GM03348 (cell line): Measurements from ENCODE around the gene SPINK4.

Experiments
- DNase-seq: peaks from one replicate; pipeline ENCODE4 v3.0.0; 2012; ENCODE audit warnings: low spot score

The SPINK4 gene

GRCh38 chr9:33239921-33240320 is at the start of gene SPINK4:
Gene SPINK4, plus strand, starts transcription at chr9:33240167. Its CDS starts 42 bp downstream, at chr9:33240209.
- DNase-seq, result no peak

- no peak for DNase-seq
Measured at GRCh38 chr9:33192493-33193255, 47.3 kb upstream of the SPINK4 start.

DNA sequence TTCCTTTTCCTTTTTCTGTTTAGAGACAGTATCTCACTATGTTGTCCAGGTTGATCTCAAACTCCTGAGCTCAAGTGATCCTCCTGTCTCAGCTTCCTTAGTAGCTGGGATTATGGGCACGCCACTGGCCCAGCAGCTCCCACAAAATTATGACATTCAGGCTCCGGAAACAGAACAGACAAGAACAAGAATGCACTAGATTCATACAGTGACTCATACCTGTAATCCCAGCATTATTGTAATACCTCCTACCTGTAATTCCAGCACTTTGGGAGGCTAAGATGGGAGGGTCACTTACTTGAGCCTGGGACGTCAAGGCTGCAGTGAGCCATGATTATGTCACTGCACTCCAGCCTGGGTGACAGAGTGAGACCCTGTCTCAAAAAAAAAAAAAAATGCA is 46.1 kb upstream of the SPINK4 start:
- no peak for DNase-seq

DNA sequence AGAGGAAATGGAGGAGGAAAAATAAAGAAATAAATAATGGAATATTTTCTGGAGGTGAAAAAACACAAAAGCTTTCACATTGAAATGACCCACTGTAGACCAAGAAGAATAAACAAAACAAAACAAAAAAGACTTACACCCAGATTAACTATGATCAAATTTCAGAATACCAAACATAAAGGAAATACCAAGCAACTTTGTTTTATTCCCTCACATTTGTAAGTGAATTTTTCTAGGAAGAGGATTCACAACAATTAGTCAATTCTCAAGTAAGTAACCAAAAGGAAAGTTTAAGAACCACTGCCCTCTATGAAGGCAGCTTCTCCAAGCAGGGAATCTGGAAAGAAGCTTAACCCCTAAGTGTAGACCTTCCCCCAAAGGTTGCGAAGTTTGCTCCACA is 43.2 kb upstream of the SPINK4 start:
- DNase-seq, result no peak

DNA sequence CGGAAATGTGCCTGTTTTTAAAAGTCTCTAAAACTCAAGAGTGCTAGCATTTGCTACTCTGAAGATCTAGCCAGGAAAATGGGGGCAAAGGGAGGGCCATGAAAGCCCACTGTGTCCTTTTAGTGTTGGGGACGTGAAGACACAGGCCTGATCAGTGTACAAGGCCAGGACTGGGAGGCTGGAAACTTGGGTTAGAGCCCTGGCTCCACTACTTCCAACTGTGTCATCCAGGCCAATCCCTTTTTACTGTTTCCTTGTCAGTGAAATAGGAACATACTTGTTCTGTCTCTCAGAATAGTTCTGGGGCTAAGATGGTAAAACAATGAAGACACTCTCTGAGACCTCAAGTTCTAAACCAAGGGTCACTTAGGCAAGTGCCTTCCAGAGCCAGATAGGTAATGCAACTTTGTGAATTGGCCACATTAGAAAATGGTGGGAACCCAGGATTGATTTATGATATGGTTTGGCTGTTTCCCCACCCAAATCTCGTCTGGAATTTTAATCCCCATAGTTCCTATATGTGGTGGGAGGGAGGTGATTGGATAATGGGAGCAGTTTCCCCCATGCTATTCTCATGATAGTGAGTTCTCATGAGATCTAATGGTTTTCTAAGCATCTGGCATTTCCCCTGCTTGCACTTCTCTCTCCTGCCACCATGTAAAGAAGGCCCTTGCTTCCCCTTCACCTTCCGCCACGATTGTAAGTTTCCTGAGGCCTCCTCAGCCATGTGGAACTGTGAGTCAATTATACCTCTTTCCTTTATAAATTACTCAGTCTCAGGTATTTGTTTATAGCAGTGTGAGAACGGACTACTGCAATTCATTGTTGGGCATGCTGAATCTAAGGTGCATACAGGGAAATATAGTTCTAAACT is 42.5 kb upstream of the SPINK4 start:
- no peak for DNase-seq

DNA sequence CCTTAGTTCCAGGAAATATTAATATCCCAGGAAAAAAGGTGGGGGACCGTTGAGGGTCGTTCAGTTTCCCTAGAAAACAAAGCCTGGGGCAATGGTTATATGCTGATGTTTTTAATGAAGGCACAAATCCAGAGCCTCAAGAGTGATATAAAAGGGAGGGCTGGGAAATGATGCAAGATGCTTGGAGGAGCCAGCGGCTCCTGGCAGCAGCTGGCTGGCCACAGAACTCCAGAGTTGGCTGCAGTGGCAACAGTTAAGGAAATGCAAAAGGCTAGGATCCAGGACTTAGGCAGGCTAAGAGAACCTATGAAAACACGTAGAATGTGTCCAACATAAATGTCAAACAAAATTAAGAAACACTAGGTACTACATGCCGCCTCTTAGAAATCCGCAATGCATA is 41.8 kb upstream of the SPINK4 start:
- peak; percentile 83 for DNase-seq

GRCh38 chr9:33202018-33202417 is 37.9 kb upstream of the SPINK4 start:
- no peak for DNase-seq

GRCh38 chr9:33202552-33203201 is 37.3 kb upstream of the SPINK4 start:
- peak; percentile 26 for DNase-seq

DNA sequence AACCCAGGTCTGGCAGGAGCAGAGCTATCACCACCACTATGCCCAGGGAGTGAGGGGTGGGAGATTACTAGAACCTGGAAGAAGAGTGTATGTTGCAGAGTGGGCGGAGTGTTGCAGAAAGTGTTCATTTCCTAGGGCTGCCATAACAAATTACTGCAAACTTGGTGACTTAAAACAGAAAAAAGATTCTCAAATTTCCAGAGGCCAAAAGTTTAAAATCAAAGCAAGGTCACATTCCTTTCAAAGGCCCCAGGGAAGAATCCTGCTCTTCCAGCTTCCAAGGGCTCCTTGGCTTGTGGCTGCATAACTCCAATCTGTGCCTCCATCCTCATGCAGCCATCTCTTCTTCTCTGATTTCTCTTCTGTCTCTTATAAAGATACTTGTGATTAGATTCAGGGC is 30.6 kb upstream of the SPINK4 start:
- no peak for DNase-seq

- DNase-seq, result no peak
Measured at GRCh38 chr9:33210006-33210715, 29.8 kb upstream of the SPINK4 start.

DNA sequence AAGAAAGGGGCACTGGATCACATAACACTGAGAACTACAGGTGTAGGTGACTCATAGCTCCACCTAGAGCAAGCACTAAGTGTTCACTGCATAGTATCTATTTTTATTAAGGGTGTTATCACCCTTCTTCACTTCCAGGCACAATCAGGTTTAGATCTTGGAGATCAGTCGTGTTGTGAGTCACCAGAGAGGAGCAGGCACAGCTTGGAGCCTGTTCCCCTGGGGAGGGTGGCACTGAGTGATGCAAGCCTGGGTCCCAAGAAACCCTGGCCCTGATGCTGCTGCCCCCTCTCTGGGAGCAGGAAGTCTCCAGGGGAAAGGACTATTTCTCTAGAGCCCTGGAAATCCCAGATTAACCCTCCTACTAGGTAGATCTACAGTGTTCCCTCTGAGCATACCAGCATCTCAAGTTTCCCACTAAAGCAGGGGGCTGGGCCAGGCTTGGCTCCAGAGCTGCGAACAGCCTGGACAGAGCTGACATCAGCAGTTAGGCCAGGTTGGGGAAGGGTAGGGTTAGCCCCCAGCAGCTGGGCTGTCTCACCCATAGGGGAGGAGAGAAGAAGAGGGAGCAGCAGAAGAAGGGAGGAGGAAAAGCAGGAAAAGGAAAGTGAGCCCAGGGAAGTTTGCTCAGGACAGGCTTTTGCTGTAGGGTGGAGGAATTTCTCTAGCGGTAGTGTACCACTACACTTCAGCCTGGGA is 28.1 kb upstream of the SPINK4 start:
- DNase-seq, result no peak

GRCh38 chr9:33220681-33221567 is 19.0 kb upstream of the SPINK4 start:
- no peak for DNase-seq

DNA sequence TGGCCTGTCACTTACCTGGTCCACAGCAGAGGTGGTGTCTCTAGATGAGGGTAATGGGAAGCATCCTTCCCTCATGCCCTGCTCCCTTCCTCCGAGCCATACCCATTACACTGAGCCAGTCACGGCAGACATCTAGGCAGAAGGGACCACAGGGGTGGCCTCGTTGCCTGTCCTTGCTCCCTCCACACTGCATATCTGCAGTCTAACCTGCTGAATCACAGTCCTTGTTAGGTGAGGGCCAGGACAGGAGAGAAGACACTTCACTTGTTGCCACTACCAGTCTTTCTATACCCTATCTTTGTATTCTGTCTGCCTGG is 18.4 kb upstream of the SPINK4 start:
- no peak for DNase-seq

DNA sequence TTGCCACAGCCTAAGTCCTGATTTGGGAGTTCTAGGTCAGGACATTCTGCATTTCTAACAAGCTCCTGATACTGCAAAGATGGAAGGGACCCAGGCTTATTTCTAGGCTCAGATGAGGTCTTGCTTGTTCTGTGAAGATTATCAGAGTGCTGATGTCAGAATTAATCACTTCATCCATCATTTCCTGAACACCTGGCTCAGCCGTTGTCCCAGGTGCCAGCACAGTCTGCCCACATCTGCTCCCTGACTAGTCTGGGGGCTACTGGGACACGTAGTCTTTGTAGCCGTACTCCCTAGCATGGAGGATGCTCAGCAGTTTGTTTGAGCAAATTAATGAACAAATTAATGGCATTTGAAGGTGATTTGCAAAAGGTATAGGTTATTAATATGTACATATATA is 17.9 kb upstream of the SPINK4 start:
- no peak for DNase-seq

- DNase-seq, result no peak
Measured at GRCh38 chr9:33223696-33224095, 16.3 kb upstream of the SPINK4 start.

DNA sequence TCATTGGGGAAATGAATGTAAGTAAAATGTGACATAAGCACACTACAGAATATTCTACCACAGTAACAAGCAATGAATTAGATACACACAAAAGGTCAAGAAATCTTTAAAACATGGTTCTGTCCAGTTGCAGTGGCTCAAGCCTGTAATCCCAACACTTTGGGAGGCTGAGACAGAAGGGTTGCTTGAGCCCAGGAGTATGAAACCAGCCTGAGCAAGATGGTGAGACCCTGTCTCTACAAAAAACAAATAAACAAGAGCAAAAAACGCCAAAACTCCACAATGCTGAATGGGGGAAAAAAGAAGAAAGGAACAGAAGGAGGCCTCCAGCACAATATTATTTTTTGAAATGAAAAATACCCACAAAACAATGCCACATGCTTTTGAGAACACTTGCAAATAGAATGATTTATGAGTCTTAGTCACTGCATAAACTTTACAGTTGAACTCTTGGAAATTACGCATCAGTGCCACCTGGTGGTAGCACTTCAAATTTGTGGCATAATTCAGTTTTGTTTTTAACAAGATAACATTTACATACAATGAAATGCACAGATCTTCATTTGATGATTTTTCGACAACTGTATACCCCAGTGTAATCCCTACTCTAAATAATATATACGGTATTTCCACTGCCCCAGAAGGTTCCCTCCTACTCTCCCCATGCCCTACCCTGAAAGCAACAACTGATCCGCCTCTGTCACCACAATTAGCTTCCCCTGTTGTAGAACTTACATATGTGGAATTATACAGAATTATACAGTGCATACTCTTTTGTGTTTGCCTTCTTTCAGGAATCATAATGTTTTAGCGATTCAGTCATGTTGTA is 14.4 kb upstream of the SPINK4 start:
- peak; percentile 75 for DNase-seq

- no peak for DNase-seq
Measured at GRCh38 chr9:33227008-33227398, 13.0 kb upstream of the SPINK4 start.

DNA sequence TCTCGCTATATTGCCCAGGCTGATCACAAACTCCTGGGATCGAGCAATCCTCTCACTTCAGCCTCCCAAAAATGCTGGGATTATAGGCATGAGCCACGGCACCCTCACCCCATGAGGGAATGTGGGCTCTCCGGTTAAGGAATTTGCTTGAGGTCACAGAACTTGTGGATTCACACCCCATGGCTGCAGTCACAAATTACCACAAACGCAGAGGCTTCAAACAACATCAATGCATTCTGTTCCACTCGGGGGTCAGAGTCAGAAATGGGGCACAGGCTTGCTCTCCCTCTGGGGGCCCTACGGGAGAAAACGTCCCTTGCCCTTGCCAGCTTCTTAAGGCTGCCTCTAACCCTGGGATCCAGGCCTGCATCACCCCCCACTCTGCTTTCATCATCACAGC is 12.2 kb upstream of the SPINK4 start:
- DNase-seq, result no peak

DNA sequence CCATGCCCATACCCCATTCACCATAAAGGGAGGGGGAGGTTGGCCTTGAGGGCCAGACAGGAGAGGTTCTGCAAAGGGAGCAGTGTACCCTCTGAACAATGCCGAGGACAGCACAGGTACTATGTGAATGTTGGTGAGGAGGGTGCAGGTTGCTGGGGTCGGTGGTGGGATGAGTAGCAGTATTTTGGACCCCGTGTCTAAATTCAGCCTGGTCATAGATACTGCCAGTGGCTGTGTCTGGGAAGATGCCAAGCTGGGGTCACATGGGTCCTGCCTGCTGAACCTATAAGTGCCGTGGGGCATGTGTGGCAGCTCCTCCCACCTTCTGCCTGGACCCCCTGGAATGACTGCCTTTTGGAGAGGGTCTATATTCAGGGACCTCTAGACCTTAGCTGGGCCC is 11.4 kb upstream of the SPINK4 start:
- no peak for DNase-seq
